GM18870 (cell line): Measurements from ENCODE around the gene RHOBTB1.
A peak's percentile ranks its signal among the peaks of the same experiment; 100 is the strongest.
"Not testable (repeated sequence)": the region's sequence is repeated elsewhere in the genome, so short reads cannot be mapped to it uniquely, and the experiment has no call there.

Experiments used
- ATAC-seq: cut with Tn5 transposase; IDR thresholded peaks from one replicate; pipeline ENCODE4 v1.9.1; 2021; ENCODE audit warnings: moderate library complexity; ENCODE audit not compliant: unreplicated experiment

The RHOBTB1 gene

GRCh38 chr10:60908031-60908430, 36.0 kb downstream of the RHOBTB1 start:
- no peak for ATAC-seq

- ATAC-seq = no peak
These were observed 36.7 kb downstream of the RHOBTB1 start for GRCh38 chr10:60907236-60907635.

- ATAC-seq = not testable (repeated sequence)
These were observed 37.2 kb downstream of the RHOBTB1 start for GRCh38 chr10:60906825-60907224.

- ATAC-seq = no peak
These were observed 37.6 kb downstream of the RHOBTB1 start for GRCh38 chr10:60906411-60906810.

DNA sequence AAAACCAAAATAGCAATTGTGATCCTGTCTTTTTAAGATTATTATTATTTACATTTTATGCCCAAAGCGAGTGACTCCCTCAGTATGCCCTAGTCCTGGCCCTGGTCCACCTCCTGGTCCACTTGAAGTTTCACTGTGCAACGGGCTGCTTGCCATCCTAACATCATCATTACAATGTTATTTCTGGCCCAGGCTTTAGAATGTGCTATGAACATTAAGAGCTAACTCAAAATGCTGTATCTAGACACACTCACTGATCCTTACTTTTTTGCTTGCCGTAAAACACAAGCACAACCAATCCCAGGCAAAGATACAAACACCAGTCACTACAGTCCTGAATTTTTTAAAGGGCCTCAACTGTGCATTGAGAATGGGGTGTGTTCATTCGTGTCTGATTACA, 38.4 kb downstream of the RHOBTB1 start:
- ATAC-seq = no peak

GRCh38 chr10:60903096-60903495, 40.9 kb downstream of the RHOBTB1 start:
- no peak for ATAC-seq

- no peak for ATAC-seq
These were observed 42.3 kb downstream of the RHOBTB1 start for GRCh38 chr10:60901561-60902235.

GRCh38 chr10:60899266-60899665, 44.7 kb downstream of the RHOBTB1 start:
- ATAC-seq = no peak

DNA sequence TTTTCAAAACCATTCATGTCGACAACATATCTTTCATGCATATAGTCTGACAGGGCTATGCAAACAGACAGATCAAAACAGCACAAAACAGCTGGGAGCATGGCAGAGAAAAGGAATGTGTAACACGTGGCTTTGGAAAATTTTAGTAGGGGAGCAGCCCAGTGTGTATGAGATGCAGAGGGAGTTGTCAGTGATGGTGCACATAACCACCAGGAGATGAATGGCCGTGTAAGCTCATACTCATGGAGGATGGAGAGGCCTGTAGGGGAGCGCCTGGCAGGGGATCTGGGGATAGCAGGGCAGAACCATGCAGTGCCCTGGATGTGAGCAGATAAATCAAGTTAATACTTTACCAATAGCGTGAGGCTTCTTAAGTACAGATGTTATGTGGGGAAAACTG, 45.7 kb downstream of the RHOBTB1 start:
- no peak for ATAC-seq

GRCh38 chr10:60896810-60897209, 47.2 kb downstream of the RHOBTB1 start:
- ATAC-seq = no peak

DNA sequence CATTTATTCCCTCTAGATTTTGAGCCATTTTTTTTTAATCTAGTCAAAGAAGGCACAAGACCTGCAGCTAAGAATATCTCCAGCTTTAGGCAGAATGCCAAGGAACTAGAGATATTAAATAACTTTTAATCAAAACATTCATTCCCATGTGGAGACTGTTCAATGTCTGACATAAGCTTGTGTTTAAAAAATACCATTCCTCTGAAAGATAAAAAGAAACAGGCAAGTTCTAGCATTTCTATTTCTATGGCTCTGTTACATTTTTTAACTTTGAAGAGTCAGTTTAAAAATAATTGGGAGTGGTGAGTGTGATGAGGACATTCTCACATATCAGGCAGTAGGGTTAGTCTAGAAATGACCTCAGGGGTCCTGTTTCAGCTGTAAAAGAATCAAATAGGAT, 48.0 kb downstream of the RHOBTB1 start:
- ATAC-seq = no peak

- ATAC-seq = no peak
These were observed 49.2 kb downstream of the RHOBTB1 start for GRCh38 chr10:60894786-60895185.

GRCh38 chr10:60893231-60893630, 50.8 kb downstream of the RHOBTB1 start:
- ATAC-seq = no peak

GRCh38 chr10:60892571-60892970, 51.4 kb downstream of the RHOBTB1 start:
- ATAC-seq = no peak

DNA sequence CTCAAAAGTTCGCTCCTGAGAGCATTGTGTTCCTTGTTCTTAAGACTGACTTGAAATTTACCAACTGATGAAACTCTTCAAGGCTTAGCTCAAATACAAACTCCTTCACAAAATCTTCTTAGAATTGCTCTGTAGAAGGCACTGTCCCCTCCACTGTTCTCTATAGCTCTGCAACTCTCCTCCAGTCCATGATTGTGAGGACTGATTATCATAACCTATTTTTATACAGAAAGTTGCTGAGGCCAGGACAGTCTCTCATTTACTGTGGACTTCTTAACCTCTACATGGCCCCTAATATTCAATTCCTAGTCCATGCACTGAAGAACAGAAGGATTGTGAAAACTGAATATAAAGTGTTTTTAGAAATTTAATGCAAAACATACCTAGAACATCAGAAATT, 53.2 kb downstream of the RHOBTB1 start:
- no peak for ATAC-seq

DNA sequence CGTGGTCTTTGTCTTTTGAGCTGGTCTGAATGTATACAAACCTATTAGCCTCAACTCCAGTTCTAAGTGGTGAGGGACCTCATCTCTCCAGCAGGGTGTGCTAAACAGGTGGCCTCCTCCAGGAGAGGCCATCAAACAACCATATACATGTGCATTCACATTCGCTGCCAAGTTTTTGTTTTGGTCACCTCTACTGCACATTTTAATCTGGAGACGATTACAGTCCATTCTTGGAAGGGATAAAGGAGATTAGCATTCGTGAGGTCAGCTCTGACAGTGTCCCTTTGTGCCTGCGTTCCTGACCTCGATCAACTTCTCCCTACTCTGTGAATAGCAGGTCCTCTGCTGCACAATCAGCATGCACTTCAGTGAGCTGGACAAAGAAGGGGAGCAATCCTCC, 60.8 kb downstream of the RHOBTB1 start:
- peak; percentile 69 for ATAC-seq

GRCh38 chr10:60878224-60878623, 65.8 kb downstream of the RHOBTB1 start:
- no peak for ATAC-seq

DNA sequence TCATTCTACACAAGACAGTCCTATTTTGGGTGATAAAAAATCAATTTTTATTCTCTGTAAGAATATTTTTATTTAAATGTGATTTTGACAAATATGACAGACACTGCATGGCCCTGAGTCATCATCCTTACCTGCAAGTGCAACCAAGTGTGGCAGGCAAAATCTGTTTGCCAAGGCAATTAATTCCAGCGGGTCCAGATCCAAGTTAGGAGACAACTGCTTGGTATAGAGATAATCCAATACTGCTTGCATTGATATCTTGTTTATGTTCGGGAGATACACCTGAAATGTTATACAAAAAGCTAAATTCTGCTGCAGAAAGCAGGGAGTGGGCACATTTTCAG, 66.2 kb downstream of the RHOBTB1 start:
- ATAC-seq = no peak

- ATAC-seq = no peak
These were observed 66.8 kb downstream of the RHOBTB1 start for GRCh38 chr10:60877061-60877776.

- ATAC-seq = no peak
These were observed 70.2 kb downstream of the RHOBTB1 start for GRCh38 chr10:60873758-60874157.

GRCh38 chr10:60872451-60872850, 71.5 kb downstream of the RHOBTB1 start:
- ATAC-seq = no peak

GRCh38 chr10:60871215-60871614, 72.8 kb downstream of the RHOBTB1 start:
- ATAC-seq = no peak

GRCh38 chr10:60870803-60871202, 73.2 kb downstream of the RHOBTB1 start:
- ATAC-seq = no peak
